MG63 (cell line): ENCODE measurements around the gene GNAI2. TPM values are rescaled to one million over a fixed set of nuclear protein-coding genes. Genes with fewer than 3 reads are reported as not detected.
A peak's percentile ranks its signal among the peaks of the same experiment; 100 is the strongest.

ENCODE experiments used
- DNase-seq: peaks from one replicate; pipeline ENCODE4 v3.0.0-alpha.2; 2020
- H3K27me3 ChIP-seq: fragments of 250-450 bp; sonication (Bioruptor Pico); 2 replicates; pipeline ENCODE4 v1.5.1; 2020; ENCODE audit warnings: mild to moderate bottlenecking, moderate library complexity
- H3K36me3 ChIP-seq: fragments of 250-450 bp; sonication (Bioruptor Pico); 2 replicates; pipeline ENCODE4 v1.5.1; 2020; ENCODE audit warnings: mild to moderate bottlenecking, moderate library complexity
- H3K4me3 ChIP-seq: fragments of 250-450 bp; sonication (Bioruptor Pico); 2 replicates; pipeline ENCODE4 v1.5.1; 2020; ENCODE audit warnings: mild to moderate bottlenecking, moderate library complexity
- H3K9me3 ChIP-seq: fragments of 250-450 bp; sonication (Bioruptor Pico); 2 replicates; pipeline ENCODE4 v1.5.1; 2020; ENCODE audit warnings: mild to moderate bottlenecking, moderate library complexity
- total RNA-seq: library from RNA; depleted of rRNA; stranded (reverse); fragments of >200 nt; shearing (Covaris generic); gene quantifications from 2 replicates; pipeline ENCODE4 v1.2.3, GENCODE V29; 2014; ENCODE audit warnings: low replicate concordance; rRNA removed

The GNAI2 gene
- 73.9 and 114 TPM in 2 replicates for total RNA-seq

GRCh38 chr3:50235716-50236483 lies at the start of gene GNAI2:
GNAI2 (plus strand) TSS chr3:50236204; CDS start chr3:50236336, 132 bp downstream.
- no peaks in the 10 kb centered on the region for H3K36me3 ChIP-seq
- H3K27me3 ChIP-seq, result no peaks in the 10 kb centered on the region
- DNase-seq, result peak; percentile 97
- no peaks in the 10 kb centered on the region for H3K9me3 ChIP-seq
- peak within 1 kb of the TSS; percentile 62 for H3K4me3 ChIP-seq

DNA sequence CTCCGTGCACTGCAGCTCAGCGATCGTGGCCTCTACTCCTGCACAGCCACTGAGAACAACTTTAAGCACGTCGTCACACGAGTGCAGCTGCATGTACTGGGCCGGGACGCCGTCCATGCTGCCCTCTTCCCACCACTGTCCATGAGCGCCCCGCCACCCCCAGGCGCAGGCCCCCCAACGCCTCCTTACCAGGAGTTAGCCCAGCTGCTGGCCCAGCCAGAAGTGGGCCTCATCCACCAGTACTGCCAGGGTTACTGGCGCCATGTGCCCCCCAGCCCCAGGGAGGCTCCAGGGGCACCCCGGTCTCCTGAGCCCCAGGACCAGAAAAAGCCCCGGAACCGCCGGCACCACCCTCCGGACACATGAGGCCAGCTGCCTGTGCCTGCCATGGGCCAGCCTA lies 48.3 kb upstream of the GNAI2 start:
- H3K9me3 ChIP-seq, result no peaks in the 10 kb centered on the region
- no peaks in the 10 kb centered on the region; the same call in 1 of the 2 replicates for H3K36me3 ChIP-seq
- H3K27me3 ChIP-seq, result no peaks in the 10 kb centered on the region
- no peak overlapping the region for H3K4me3 ChIP-seq
- no peak for DNase-seq

- Histone ChIP-seq H3K27me3 (no peaks in the 10 kb centered on the region), H3K9me3 (no peaks in the 10 kb centered on the region), H3K36me3 (no peaks in the 10 kb centered on the region; the same call in 1 of the 2 replicates), H3K4me3 (no peak overlapping the region)
- peak; percentile 72 for DNase-seq
Observed at GRCh38 chr3:50189274-50189673, 46.7 kb upstream of the GNAI2 start.

- no peak for DNase-seq
- no peak overlapping the region for H3K4me3 ChIP-seq
- no peaks in the 10 kb centered on the region; the same call in 1 of the 2 replicates for H3K36me3 ChIP-seq
- no peaks in the 10 kb centered on the region for H3K27me3 ChIP-seq
- H3K9me3 ChIP-seq, result no peaks in the 10 kb centered on the region
Observed at GRCh38 chr3:50189989-50190388, 46.0 kb upstream of the GNAI2 start.

DNA sequence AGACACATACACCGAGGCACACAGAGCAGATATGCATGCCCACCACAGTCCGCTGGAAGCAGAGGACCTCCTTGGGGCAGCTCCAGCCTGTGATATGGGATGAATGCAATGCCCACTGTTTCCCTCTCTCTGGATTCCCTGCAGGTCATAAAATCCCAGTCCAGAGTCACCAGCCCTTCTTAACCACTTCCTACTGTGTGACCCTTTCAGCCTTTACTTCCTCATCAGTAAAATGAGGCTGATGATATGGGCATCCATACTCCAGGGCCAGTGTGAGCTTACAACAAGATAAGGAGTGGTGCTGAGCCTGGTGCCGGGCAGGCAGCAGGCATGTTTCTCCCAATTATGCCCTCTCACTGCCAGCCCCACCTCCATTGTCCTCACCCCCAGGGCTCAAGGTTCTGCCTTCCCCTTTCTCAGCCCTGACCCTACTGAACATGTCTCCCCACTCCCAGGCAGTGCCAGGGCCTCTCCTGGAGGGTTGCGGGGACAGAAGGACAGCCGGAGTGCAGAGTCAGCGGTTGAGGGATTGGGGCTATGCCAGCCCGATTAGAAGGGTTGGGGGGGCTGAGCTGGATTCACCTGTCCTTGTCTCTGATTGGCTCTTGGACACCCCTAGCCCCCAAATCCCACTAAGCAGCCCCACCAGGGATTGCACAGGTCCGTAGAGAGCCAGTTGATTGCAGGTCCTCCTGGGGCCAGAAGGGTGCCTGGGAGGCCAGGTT lies 44.9 kb upstream of the GNAI2 start, which contains the start of gene GNAT1:
Gene GNAT1 (plus strand): TSS at position 675 of the 725 bp plus-strand sequence. CDS start 116 bp downstream, outside the sequence.
- no peak for DNase-seq
- H3K9me3 ChIP-seq, result no peaks in the 10 kb centered on the region
- no peak within 1 kb of the TSS for H3K4me3 ChIP-seq
- no peaks in the 10 kb centered on the region for H3K36me3 ChIP-seq
- H3K27me3 ChIP-seq, result no peaks in the 10 kb centered on the region

GRCh38 chr3:50192124-50192523 lies 43.9 kb upstream of the GNAI2 start:
- Histone ChIP-seq H3K27me3 (no peaks in the 10 kb centered on the region), H3K36me3 (no peaks in the 10 kb centered on the region), H3K4me3 (no peak overlapping the region), H3K9me3 (no peaks in the 10 kb centered on the region)
- DNase-seq, result no peak

GRCh38 chr3:50192689-50193141 lies 43.3 kb upstream of the GNAI2 start:
- H3K36me3 ChIP-seq, result no peaks in the 10 kb centered on the region
- DNase-seq, result peak; percentile 17
- H3K9me3 ChIP-seq, result no peaks in the 10 kb centered on the region
- H3K27me3 ChIP-seq, result no peaks in the 10 kb centered on the region
- H3K4me3 ChIP-seq, result no peak overlapping the region

DNA sequence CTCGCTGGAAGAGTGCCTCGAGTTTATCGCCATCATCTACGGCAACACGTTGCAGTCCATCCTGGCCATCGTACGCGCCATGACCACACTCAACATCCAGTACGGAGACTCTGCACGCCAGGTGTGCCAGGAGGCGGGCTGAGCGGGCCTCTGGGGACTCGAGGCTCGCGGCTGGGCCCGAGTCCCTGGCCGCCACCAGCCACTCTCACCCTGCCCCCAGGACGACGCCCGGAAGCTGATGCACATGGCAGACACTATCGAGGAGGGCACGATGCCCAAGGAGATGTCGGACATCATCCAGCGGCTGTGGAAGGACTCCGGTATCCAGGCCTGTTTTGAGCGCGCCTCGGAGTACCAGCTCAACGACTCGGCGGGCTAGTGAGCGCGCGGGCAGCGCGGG lies 42.7 kb upstream of the GNAI2 start:
- Histone ChIP-seq H3K9me3 (no peaks in the 10 kb centered on the region), H3K36me3 (no peaks in the 10 kb centered on the region), H3K4me3 (no peak overlapping the region), H3K27me3 (no peaks in the 10 kb centered on the region)
- no peak for DNase-seq

DNA sequence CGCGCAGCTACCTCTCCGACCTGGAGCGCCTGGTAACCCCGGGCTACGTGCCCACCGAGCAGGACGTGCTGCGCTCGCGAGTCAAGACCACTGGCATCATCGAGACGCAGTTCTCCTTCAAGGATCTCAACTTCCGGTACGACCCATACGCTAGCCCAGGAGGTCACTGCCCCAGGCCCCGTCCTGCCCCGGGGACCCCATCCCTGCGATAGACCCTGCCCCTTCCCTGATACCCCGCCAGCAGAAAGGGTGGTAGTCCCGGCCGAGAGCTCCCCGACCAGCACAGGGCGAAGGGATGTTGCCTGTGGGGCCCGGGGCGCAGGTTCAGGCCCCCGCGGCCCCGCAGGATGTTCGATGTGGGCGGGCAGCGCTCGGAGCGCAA lies 42.3 kb upstream of the GNAI2 start:
- no peak overlapping the region for H3K4me3 ChIP-seq
- no peak for DNase-seq
- H3K36me3 ChIP-seq, result no peaks in the 10 kb centered on the region
- H3K27me3 ChIP-seq, result no peaks in the 10 kb centered on the region
- no peaks in the 10 kb centered on the region for H3K9me3 ChIP-seq

DNA sequence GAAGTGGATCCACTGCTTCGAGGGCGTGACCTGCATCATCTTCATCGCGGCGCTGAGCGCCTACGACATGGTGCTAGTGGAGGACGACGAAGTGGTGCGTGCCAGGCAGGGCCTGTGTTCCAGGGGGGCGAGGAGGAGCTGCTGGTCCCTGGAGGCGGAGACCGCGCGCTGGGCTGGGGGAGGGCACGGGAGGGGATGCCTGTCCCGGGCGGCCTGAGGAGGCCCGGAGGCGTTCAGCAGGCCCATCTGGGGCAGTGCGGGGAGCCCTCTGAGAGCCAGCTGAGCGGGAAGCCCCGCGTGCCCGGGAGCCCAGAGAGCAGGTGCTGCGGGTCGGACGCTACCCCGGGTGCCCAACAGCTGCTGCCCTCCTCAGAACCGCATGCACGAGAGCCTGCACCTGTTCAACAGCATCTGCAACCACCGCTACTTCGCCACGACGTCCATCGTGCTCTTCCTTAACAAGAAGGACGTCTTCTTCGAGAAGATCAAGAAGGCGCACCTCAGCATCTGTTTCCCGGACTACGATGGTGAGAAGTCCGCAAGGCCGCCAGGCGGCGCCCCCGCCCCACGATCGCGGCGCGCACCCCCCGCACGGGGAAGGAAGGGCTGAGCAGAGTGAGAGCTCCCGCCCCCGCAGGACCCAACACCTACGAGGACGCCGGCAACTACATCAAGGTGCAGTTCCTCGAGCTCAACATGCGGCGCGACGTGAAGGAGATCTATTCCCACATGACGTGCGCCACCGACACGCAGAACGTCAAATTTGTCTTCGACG lies 41.7 kb upstream of the GNAI2 start:
- no peaks in the 10 kb centered on the region for H3K36me3 ChIP-seq
- no peak overlapping the region for H3K4me3 ChIP-seq
- H3K9me3 ChIP-seq, result no peaks in the 10 kb centered on the region
- no peaks in the 10 kb centered on the region for H3K27me3 ChIP-seq
- peak; percentile 43 for DNase-seq

GRCh38 chr3:50194903-50195500 lies 41.0 kb upstream of the GNAI2 start:
- Histone ChIP-seq H3K9me3 (no peaks in the 10 kb centered on the region), H3K36me3 (no peaks in the 10 kb centered on the region), H3K27me3 (no peaks in the 10 kb centered on the region), H3K4me3 (no peak overlapping the region)
- no peak for DNase-seq

- Histone ChIP-seq H3K27me3 (no peaks in the 10 kb centered on the region), H3K36me3 (no peaks in the 10 kb centered on the region), H3K9me3 (no peaks in the 10 kb centered on the region), H3K4me3 (no peak overlapping the region)
- DNase-seq, result no peak
Observed at GRCh38 chr3:50195501-50196252, 40.3 kb upstream of the GNAI2 start.

DNA sequence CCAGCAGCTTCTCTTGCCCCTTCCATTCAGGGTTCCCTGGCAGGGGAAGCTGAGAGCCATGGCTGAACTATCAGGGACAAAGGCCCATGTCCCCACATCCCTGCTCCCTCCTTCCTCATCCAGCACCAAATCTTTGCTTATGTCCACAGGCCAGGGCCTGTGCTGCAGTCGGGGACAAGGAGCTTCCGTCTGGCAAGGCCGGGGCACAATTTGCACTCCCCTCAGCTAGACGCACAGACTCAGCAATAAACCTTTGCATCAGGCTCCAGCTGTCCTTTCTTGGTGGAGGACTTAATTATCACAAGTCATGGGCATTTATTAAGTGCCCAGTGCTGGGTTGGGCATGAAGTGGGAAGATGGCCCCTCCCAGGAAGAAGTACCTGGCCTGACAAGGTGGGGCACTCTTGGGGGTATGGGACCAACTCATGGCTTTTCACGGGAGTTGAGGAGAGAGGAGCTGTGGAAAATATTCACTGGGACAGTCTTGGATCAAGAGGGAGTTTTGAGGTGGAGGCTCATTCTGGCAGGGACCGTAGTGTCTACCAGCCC lies 39.7 kb upstream of the GNAI2 start:
- Histone ChIP-seq H3K9me3 (no peaks in the 10 kb centered on the region), H3K27me3 (no peaks in the 10 kb centered on the region), H3K36me3 (no peaks in the 10 kb centered on the region), H3K4me3 (no peak overlapping the region)
- no peak for DNase-seq

- Histone ChIP-seq H3K36me3 (no peaks in the 10 kb centered on the region), H3K27me3 (no peaks in the 10 kb centered on the region), H3K9me3 (no peaks in the 10 kb centered on the region), H3K4me3 (no peak overlapping the region)
- no peak for DNase-seq
Observed at GRCh38 chr3:50201573-50202315, 34.3 kb upstream of the GNAI2 start.
